ENCODE data around the gene SORCS2. TPM values are rescaled to one million over a fixed set of nuclear protein-coding genes. Genes with fewer than 3 reads are reported as not detected.

The SORCS2 gene
- total and polyA plus RNA-seq, 3 donors from 2014 or later = 2.7 to 4.6 (median 2.9) TPM

GRCh38 chr4:7411896-7412553, 219.7 kb downstream of the SORCS2 start:
- H3K4me3 ChIP-seq = no peak overlapping the region
- no peaks in the 10 kb centered on the region for H3K9me3 ChIP-seq
- no peaks in the 10 kb centered on the region for H3K4me1 ChIP-seq
- no peak overlapping the region for H3K27ac ChIP-seq
- DNase-seq = no peak
- intact Hi-C loops (cut with DNase I; ENCODE audit: low total_unique reads) = no loop called here
- 74 to 81% methylated on average over 10 to 12 of the region's 12 CpGs for WGBS, 2 donors
- H3K36me3 ChIP-seq (ENCODE audit: low read depth, missing control alignments) = no peaks in the 10 kb centered on the region
- H3K27me3 ChIP-seq = no peaks in the 10 kb centered on the region
- TF ChIP-seq POLR2A (IDR thresholded peaks at IDR 0.05) = no peak
- no peak for TF ChIP-seq CTCF (IDR thresholded peaks at IDR 0.05)

- no peak overlapping the region for H3K27ac ChIP-seq
- H3K4me1 ChIP-seq = no peaks in the 10 kb centered on the region
- intact Hi-C loops (cut with DNase I; ENCODE audit: low total_unique reads) = no loop called here
- 79 to 89% methylated on average over 4 of the region's 4 CpGs for WGBS, 2 donors
- H3K4me3 ChIP-seq = no peak overlapping the region
- no peaks in the 10 kb centered on the region for H3K27me3 ChIP-seq
- TF ChIP-seq POLR2A (IDR thresholded peaks at IDR 0.05) = no peak
- no peak for TF ChIP-seq CTCF (IDR thresholded peaks at IDR 0.05)
- no peaks in the 10 kb centered on the region for H3K36me3 ChIP-seq (ENCODE audit: low read depth, missing control alignments)
- H3K9me3 ChIP-seq = no peaks in the 10 kb centered on the region
- peak; percentile 5 for DNase-seq
These were observed 220.2 kb downstream of the SORCS2 start for GRCh38 chr4:7412554-7412912.

- Histone ChIP-seq H3K4me1 (no peaks in the 10 kb centered on the region), H3K27ac (no peak overlapping the region), H3K4me3 (no peak overlapping the region), H3K27me3 (no peaks in the 10 kb centered on the region), H3K9me3 (no peaks in the 10 kb centered on the region), H3K36me3 (ENCODE audit: low read depth, missing control alignments) (no peaks in the 10 kb centered on the region)
- TF ChIP-seq POLR2A (IDR thresholded peaks at IDR 0.05) (no peak), CTCF (IDR thresholded peaks at IDR 0.05) (no peak)
- intact Hi-C loops (cut with DNase I; ENCODE audit: low total_unique reads) = no loop called here
- WGBS, 2 donors = 79 to 88% methylated on average over 6 to 9 of the region's 9 CpGs
- peak; percentile 6 for DNase-seq
These were observed 221.7 kb downstream of the SORCS2 start for GRCh38 chr4:7414046-7414445.

GRCh38 chr4:7414736-7415510, 222.6 kb downstream of the SORCS2 start:
- DNase-seq = peak; percentile 10
- H3K4me3 ChIP-seq = no peak overlapping the region
- no peak for TF ChIP-seq POLR2A (IDR thresholded peaks at IDR 0.05)
- no peaks in the 10 kb centered on the region for H3K27me3 ChIP-seq
- intact Hi-C loops (cut with DNase I; ENCODE audit: low total_unique reads) = no loop called here
- no peaks in the 10 kb centered on the region for H3K36me3 ChIP-seq (ENCODE audit: low read depth, missing control alignments)
- WGBS, 2 donors = 67% methylated on average over 12 of the region's 12 CpGs
- no peak overlapping the region for H3K27ac ChIP-seq
- no peaks in the 10 kb centered on the region for H3K9me3 ChIP-seq
- H3K4me1 ChIP-seq = no peaks in the 10 kb centered on the region

GRCh38 chr4:7415927-7416686, 223.8 kb downstream of the SORCS2 start:
- Histone ChIP-seq H3K27me3 (no peaks in the 10 kb centered on the region), H3K4me1 (no peaks in the 10 kb centered on the region), H3K4me3 (no peak overlapping the region), H3K36me3 (ENCODE audit: low read depth, missing control alignments) (no peaks in the 10 kb centered on the region), H3K27ac (no peak overlapping the region), H3K9me3 (no peaks in the 10 kb centered on the region)
- 79 to 81% methylated on average over 16 of the region's 16 CpGs for WGBS, 2 donors
- no peak for TF ChIP-seq CTCF (IDR thresholded peaks at IDR 0.05)
- no peak for TF ChIP-seq POLR2A (IDR thresholded peaks at IDR 0.05)
- no peak for DNase-seq
- intact Hi-C loops (cut with DNase I; ENCODE audit: low total_unique reads) = no loop called here
